Brain microvascular endothelial cell (primary cell): Measurements from ENCODE around the gene FXN.
"Not testable (repeated sequence)": the region's sequence is repeated elsewhere in the genome, so short reads cannot be mapped to it uniquely, and the experiment has no call there.

ENCODE experiments used
- DNase-seq: peaks from one replicate; pipeline ENCODE4 v3.0.0-alpha.2; 2020
- H3K27ac ChIP-seq: fragments of 250-450 bp; sonication (Bioruptor Pico); 2 replicates; pipeline ENCODE4 v1.5.1; 2020; ENCODE audit warnings: mild to moderate bottlenecking, moderate library complexity
- H3K27me3 ChIP-seq: fragments of 250-450 bp; sonication (Bioruptor Pico); replicated peaks from 2 replicates; pipeline ENCODE4 v1.5.1; 2020; ENCODE audit warnings: mild to moderate bottlenecking
- H3K36me3 ChIP-seq: fragments of 250-450 bp; sonication (Bioruptor Pico); replicated peaks from 2 replicates; pipeline ENCODE4 v1.5.1; 2020; ENCODE audit warnings: mild to moderate bottlenecking
- H3K4me3 ChIP-seq: 2 replicates; pipeline ENCODE4 v1.5.1; 2011; ENCODE audit warnings: low read depth, mild to moderate bottlenecking, control low read depth, low read length, moderate library complexity
- CTCF ChIP-seq: IDR thresholded peaks from 2 replicates; pipeline ENCODE4 v1.5.1; 2011; ENCODE audit warnings: low read depth, mild to moderate bottlenecking, moderate library complexity, low read length, control low read depth, inconsistent platforms; ENCODE audit errors: missing control alignments
- in situ Hi-C: cut with HindIII; loops from 2 replicates; pipeline ENCODE4 v1.10.0; 2017; ENCODE audit warnings: low sequenced_read_pairs, low pct_ligation_motif_present

FXN gene

GRCh38 chr9:69046723-69047122, 11.2 kb downstream of the FXN start:
- Histone ChIP-seq H3K4me3 (no peak overlapping the region), H3K36me3 (peaks cover 12% of the 10 kb centered on the region), H3K27me3 (no peaks in the 10 kb centered on the region), H3K27ac (no peak overlapping the region)
- no peak for TF ChIP-seq CTCF
- no peak for DNase-seq
- in situ Hi-C loops, result no loop called here

- Histone ChIP-seq H3K4me3 (no peak overlapping the region), H3K27me3 (no peaks in the 10 kb centered on the region), H3K36me3 (peaks cover 12% of the 10 kb centered on the region), H3K27ac (no peak overlapping the region)
- no peak for DNase-seq
- TF ChIP-seq CTCF, result no peak
- in situ Hi-C loops, result no loop called here
These were observed 11.8 kb downstream of the FXN start for GRCh38 chr9:69047371-69047770.

- Histone ChIP-seq H3K36me3 (peaks cover 12% of the 10 kb centered on the region), H3K27me3 (no peaks in the 10 kb centered on the region), H3K27ac (no peak overlapping the region), H3K4me3 (no peak overlapping the region)
- no peak for DNase-seq
- no peak for TF ChIP-seq CTCF
- in situ Hi-C loops, result no loop called here
These were observed 13.5 kb downstream of the FXN start for GRCh38 chr9:69049094-69049493.

- DNase-seq, H3K27me3 ChIP-seq, H3K4me3 ChIP-seq, H3K27ac ChIP-seq: not testable (repeated sequence)
- peaks cover 13% of the 10 kb centered on the region for H3K36me3 ChIP-seq
- in situ Hi-C loops, result loop anchor here (25.0 kb wide), 1 partner anchor 136 kb away; no protein-coding TSS in a partner anchor
These were observed 15.4 kb downstream of the FXN start for GRCh38 chr9:69050936-69051335.

- TF ChIP-seq CTCF, result no peak
- no peak for DNase-seq
- Histone ChIP-seq H3K27me3 (no peaks in the 10 kb centered on the region), H3K4me3 (no peak overlapping the region), H3K27ac (no peak overlapping the region), H3K36me3 (peaks cover 3% of the 10 kb centered on the region)
- in situ Hi-C loops, result loop anchor here (25.0 kb wide), 1 partner anchor 132 kb away; no protein-coding TSS in a partner anchor
These were observed 19.4 kb downstream of the FXN start for GRCh38 chr9:69054989-69055388.

- no peak for DNase-seq
- in situ Hi-C loops, result loop anchor here (25.0 kb wide), 1 partner anchor 131 kb away; no protein-coding TSS in a partner anchor
- H3K27ac ChIP-seq, result no peak overlapping the region
- no peak overlapping the region for H3K4me3 ChIP-seq
- peaks cover 3% of the 10 kb centered on the region for H3K36me3 ChIP-seq
- no peak for TF ChIP-seq CTCF
- no peaks in the 10 kb centered on the region for H3K27me3 ChIP-seq
These were observed 20.8 kb downstream of the FXN start for GRCh38 chr9:69056191-69056815.
